Measurements from ENCODE around the gene LILRA6.
"Not testable (repeated sequence)": the region's sequence is repeated elsewhere in the genome, so short reads cannot be mapped to it uniquely, and the experiment has no call there.

Gene LILRA6

GRCh38 chr19:54207983-54208783 lies 34.4 kb downstream of the LILRA6 start:
- TF ChIP-seq, protein P1, sequence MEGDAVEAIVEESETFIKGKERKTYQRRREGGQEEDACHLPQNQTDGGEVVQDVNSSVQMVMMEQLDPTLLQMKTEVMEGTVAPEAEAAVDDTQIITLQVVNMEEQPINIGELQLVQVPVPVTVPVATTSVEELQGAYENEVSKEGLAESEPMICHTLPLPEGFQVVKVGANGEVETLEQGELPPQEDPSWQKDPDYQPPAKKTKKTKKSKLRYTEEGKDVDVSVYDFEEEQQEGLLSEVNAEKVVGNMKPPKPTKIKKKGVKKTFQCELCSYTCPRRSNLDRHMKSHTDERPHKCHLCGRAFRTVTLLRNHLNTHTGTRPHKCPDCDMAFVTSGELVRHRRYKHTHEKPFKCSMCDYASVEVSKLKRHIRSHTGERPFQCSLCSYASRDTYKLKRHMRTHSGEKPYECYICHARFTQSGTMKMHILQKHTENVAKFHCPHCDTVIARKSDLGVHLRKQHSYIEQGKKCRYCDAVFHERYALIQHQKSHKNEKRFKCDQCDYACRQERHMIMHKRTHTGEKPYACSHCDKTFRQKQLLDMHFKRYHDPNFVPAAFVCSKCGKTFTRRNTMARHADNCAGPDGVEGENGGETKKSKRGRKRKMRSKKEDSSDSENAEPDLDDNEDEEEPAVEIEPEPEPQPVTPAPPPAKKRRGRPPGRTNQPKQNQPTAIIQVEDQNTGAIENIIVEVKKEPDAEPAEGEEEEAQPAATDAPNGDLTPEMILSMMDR (IDR thresholded peaks at IDR 0.05; ENCODE audit: control insufficient read depth, extremely low read depth, insufficient read depth) = no peak
- DNase-seq (ENCODE audit: low read depth) = no peak
- no peak overlapping the region for H3K4me3 ChIP-seq (ENCODE audit: low read depth, low read length)

DNA sequence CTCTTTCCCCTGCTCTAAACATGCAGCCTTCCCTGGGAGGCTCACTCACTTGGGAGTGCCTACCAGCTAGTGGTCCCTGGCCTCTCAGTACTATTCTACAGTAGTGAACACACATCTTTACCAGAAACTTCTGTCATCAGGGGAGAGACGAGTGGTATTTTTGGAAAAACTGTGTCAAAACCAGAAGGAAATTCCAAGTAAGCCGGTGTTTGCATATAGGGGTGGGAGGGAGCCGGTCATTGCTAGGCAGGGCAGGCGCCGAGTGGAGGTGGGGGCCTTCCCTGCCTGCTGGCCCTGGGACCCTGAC lies 35.0 kb downstream of the LILRA6 start:
- no peak for DNase-seq (ENCODE audit: low read depth)
- H3K4me3 ChIP-seq (ENCODE audit: low read depth, low read length) = no peak overlapping the region
- TF ChIP-seq, protein P1 (IDR thresholded peaks at IDR 0.05; ENCODE audit: control insufficient read depth, extremely low read depth, insufficient read depth) = no peak

GRCh38 chr19:54207193-54207592 lies 35.4 kb downstream of the LILRA6 start:
- H3K4me3 ChIP-seq (ENCODE audit: low read depth, low read length) = not testable (repeated sequence)

DNA sequence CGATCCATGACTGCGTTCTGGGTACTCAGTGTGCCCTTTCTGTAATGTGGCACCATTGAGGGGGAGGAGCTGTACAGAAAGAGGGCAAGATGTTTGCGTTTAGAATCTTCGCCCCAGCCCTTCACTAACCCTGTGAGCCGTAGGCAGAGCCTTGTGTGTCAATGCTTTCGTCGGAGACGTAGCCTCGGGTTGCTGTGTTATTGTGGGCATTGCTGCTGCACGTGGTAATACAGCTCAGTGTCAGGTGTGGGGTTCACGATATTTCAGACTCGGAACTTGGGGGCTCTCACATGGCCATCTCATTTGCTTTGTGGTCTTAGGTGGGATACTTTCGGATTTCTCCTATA lies 35.8 kb downstream of the LILRA6 start:
- no peak overlapping the region for H3K4me3 ChIP-seq (ENCODE audit: low read depth, low read length)
- DNase-seq (ENCODE audit: low read depth) = no peak
- TF ChIP-seq, protein P1 (IDR thresholded peaks at IDR 0.05; ENCODE audit: control insufficient read depth, extremely low read depth, insufficient read depth) = no peak

More at GRCh38 chr19:54207193-54207592, 35.4 kb downstream of the LILRA6 start:
- not testable (repeated sequence) for DNase-seq (ENCODE audit: low read depth)

GRCh38 chr19:54206030-54206830 lies 36.4 kb downstream of the LILRA6 start:
- no peak for DNase-seq (ENCODE audit: low read depth)
- no peak overlapping the region for H3K4me3 ChIP-seq (ENCODE audit: low read depth, low read length)
- TF ChIP-seq, protein P1 (IDR thresholded peaks at IDR 0.05; ENCODE audit: control insufficient read depth, extremely low read depth, insufficient read depth) = no peak

GRCh38 chr19:54204767-54205468 lies 37.7 kb downstream of the LILRA6 start:
- TF ChIP-seq, protein P1 (IDR thresholded peaks at IDR 0.05; ENCODE audit: control insufficient read depth, extremely low read depth, insufficient read depth) = no peak
- DNase-seq (ENCODE audit: low read depth) = no peak
- H3K4me3 ChIP-seq (ENCODE audit: low read depth, low read length) = no peak overlapping the region

GRCh38 chr19:54203151-54203611 lies 39.4 kb downstream of the LILRA6 start:
- DNase-seq (ENCODE audit: low read depth) = peak; percentile 68
- peak overlapping the region; percentile 72 for H3K4me3 ChIP-seq (ENCODE audit: low read depth, low read length)
- TF ChIP-seq, protein P1 (IDR thresholded peaks at IDR 0.05; ENCODE audit: control insufficient read depth, extremely low read depth, insufficient read depth) = no peak
